Activated T-cell treated with anti-CD3 and anti-CD28 coated beads for 24 hours (primary cell): Measurements from ENCODE around the gene RILPL2.
"Not testable (repeated sequence)": the region's sequence is repeated elsewhere in the genome, so short reads cannot be mapped to it uniquely, and the experiment has no call there.

ENCODE experiments used
- DNase-seq: peaks from one replicate; pipeline ENCODE4 v3.0.0-alpha.2; 2020; ENCODE audit warnings: low read depth

RILPL2 gene

DNA sequence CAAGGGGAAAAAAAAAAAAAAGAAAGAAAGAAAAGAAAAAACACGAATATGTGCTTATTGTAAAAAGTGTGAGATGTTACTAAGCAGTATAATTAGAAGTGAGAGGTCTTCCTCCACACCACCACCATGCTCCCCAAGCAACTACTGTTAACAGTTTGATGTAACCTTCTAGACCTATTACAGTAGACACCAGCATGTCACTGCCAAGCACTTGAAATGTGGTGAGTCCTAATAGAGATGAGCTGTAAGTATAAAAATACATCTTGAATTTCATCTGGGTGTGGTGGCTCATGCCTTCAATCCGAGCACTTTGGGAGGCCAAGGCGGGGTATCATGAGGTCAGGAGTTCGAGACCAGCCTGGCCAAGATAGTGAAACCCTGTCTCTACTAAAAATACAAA lies 13.4 kb upstream of the RILPL2 start:
- no peak for DNase-seq

DNA sequence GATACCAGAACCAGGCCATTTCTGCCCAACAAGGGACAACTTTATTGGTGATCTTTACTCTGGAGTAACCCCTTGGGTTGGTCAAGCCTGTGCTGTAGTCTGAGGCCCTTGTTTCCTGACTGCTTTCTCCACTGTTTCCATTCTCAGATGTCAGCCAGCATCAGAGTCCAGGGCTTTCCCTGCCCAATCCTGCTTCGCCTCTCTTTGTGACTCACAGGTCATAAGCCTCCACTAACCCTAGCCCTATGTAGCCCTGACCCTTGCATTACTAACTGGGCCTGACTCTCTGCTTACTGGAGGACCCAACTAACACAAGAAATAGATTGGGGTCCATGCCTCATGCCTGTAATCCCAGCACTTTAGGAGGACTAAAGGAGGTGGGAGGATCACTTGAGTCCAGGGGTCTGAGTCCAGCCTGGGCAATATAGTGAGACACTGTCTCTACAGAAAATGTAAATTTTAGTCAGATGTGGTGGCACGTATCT lies 12.8 kb upstream of the RILPL2 start:
- DNase-seq: no peak

DNA sequence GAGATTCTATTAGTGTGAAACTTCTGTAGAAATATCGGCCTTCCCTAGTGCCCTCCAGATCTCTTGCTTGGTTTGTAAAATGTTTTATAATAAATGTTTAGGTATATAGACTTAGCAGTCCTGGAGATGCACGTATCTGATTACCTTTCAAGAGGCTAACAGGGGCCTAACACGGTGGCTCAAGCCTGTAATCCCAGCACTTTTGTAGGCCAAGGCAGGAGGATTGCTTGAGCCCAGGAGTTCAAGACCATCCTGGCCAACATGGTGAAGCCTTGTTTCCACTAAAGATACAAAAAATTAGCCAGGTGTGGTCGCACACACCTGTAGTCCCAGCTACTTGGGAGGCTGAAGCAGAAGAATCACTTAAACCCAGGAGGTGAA lies 9.8 kb upstream of the RILPL2 start:
- no peak for DNase-seq

DNA sequence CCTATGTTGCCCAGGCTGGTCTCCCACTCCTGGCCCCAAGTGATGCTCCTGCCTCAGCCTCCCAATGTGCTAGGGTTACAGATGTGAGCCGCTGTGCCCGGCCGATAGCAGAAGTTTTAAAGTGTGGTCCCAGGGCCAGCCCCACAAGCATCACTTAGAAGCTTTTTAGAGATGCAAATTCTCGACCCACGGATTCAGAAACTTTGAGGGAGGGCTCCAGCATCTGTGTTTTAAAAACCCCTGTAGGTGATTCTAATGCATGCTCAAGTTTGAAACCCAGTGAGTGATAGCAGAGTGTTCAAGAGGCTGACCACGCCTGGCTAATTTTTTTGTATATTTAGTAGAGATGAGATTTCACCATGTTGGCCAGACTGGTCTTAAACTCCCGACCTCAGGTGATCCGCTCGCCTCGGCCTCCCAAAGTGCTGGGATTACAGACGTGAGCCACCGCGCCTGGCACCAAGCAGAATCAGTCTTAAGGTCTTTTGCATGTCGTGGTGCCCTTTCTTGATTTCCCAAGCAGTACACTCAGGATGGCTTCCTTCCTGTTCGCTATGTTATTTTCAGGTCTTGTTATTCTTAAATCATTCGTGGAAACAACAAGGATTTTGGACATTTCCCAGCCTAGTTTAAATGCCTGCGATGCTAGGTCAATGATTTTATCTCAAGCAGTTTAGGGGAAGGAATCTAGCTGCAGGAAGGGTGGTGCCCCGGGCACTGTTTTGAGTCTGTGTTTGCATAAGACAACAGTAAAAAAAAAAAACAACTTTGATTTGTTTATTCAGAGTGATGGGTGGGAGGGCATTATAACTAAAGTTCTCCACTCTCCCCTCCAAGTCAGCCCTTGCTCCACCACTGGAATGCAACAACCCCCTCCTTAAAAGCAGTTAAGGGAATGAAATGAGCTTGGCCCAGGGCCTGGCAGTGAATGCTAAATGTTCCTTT lies 9.2 kb upstream of the RILPL2 start:
- no peak for DNase-seq

DNA sequence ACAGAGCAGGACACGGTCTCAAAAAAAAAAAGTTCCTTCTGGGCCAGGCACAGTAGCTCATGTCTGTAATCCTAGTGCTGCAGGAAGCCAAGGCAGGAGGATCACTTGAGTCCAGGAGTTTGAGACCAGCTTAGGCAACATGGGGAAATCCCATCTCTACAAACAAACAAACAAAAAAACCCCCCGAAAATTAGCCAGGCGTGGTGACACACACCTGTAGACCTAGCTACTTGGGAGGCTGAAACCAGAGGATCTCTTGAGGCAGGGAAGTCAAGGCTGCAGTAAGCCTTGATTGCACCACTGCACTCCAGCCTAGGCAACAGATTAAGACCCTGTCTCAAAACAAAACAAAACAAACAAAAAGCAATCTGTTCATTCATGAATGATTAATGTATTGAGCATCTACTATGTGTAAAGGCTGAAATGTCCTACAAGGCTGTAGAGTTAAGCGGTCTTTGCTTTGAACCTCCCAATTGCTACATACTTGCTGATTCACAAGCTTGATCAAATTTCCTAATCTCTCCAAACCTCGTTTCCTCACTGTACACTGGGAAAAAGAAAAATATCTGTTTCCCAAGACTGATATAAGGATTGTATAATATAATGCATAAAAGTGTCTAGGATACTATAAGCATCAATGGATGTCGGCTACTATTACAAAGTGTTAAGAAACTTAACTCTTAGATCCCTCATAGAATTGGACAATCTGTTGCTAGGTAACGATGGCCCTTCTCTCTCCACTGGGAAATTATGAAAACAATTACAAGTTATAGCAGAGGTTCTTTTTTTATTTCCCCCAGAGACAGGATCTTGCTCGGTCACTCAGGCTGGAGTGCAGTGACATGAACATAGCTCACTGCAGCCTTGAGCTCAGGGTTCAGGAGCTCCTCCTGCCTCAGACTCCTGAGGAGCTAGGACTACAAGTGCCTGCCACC lies 7.9 kb upstream of the RILPL2 start:
- no peak for DNase-seq

DNA sequence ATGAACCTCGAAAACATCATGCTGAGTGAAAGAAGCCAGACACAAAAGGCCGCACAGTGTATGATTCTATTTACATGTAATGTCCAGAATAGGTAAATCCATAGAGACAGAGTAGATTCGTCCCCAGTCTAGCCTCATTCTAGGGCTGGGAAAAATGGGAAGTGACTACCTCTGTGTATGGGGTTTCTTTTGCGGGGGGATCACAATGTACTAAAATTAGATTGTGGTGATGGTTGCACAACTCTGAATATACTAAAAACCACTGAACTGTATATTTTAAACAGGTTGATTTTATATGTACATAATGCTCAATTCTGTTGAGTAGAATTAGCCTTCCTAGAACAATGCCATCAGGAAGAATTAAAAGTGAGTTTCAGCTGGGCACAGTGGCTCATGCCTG lies 6.3 kb upstream of the RILPL2 start:
- no peak for DNase-seq

DNA sequence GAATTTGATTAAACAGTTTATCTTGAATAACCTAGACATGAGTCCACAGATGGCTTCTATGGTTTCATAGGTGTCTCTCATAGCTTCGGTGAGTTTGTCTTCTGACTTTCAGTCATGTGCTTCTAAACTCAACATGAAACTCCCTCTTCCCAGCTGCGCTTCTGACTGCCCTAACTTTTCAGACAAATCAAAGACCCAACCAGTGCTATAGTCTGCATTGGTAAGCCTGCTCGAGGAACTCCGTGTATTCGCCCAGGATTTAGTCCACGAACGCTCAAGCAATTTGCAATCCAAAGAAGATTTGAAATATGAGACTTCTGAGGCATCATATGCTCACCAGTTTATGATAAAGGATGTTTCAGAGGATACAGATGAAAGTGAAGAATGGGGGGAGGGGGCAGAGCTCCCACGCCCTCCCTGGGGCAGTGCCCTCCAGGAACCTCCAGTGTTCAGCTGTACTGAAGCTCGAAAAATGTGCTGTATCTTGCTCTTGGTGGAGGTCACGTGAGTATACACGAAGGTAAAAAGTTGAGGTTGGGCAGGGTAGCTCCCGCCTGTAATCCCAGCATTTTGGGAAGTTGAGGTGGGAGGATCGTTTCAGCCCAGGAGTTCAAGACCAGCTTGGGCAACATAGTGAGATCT lies 5.2 kb upstream of the RILPL2 start:
- DNase-seq: no peak

DNA sequence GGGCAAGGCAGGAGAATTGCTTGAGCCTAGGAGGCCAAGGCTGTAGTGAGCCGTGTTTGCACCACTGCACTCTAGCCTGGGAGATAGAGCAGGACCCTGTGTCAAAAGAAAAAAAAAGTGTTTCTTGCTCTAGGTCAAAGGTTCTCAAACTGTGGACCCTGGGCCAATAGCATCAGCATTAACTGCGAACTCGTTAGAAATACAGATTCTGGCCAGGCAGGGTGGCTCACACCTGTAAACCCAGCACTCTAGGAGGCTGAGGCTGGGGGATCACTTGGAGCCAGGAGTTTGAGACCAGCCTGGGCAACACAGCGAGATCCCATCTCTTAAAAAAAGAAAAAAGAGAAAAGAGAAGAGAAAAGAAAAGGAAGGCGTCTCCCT lies 858 bp downstream of the RILPL2 start:
- no peak for DNase-seq

DNA sequence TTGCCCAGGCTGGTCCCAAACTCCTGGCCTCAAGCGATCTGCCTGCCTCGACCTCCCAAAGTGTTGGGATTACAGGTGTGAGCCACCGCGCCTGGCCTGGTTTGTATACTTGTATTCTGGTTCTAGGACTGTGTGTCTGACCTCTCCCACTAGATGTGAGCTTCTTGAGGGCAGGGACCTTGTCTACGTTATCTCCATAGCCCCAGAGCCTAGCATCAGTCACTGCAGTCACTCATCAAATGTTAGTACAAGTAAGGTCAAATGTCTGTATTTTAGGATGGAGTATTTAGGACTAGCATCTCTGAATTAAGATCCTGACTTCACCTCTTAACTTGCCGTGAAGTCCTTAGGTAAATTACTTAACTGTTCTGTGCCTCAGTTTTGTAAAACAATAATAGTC lies 2.9 kb downstream of the RILPL2 start:
- no peak for DNase-seq

DNA sequence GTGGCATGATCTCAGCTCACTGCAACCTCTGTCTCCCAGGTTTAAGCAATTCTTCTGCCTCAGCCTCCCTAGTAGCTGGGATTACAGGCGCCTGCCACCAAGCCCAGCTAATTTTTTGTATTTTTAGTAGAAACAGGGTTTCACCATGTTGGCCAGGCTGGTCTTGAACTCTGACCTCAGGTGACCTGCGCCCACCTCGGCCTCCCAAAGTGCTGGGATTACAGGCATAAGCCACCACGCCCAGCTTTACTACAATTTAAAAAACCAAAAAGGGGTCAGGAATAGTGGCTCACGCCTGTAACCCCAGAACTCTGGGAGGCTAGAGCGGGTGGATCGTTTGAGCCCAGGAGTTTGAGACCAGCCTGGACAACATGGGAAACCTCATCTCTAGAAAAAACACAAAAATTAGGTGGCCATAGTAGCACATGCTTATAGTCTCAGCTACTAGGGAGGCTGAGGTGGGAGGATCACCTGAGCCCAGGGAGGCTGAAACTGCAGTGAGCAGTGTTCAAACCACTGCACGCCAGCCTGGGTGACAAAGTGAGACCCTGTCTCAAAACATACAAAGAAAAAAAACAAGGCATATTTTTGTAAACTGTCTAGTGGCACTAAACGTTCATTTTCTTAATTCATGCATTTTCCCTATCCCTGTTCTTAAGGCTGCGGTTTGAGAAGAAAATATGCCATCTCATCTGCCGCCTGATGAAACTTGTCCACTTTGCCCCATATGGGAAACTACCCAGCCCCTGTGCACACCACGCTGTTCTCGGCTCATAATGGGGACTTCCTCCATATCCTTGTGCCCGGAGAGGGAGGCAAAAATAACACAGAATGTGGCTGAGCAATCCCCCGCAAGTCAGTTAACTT lies 4.3 kb downstream of the RILPL2 start:
- not testable (repeated sequence) for DNase-seq

DNA sequence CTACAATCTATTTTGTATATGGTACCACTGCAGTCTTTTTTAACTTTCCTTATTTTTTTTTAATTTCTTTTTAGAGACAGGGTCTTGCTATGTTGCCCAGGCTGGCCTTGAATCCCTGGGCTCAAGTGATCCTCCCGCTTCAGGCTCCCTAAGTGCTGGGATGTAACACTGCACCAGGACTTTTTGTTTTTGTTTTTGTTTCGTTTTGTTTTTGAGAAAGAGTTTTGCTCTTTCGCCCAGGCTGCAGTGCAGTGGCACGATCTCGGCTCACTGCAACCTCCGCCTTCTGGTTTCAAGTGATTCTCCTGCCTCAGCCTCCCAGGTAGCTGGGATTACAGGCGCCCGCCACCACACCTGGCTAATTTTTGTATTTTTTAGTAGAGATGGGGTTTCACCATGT lies 7.4 kb downstream of the RILPL2 start:
- DNase-seq: not testable (repeated sequence)

DNA sequence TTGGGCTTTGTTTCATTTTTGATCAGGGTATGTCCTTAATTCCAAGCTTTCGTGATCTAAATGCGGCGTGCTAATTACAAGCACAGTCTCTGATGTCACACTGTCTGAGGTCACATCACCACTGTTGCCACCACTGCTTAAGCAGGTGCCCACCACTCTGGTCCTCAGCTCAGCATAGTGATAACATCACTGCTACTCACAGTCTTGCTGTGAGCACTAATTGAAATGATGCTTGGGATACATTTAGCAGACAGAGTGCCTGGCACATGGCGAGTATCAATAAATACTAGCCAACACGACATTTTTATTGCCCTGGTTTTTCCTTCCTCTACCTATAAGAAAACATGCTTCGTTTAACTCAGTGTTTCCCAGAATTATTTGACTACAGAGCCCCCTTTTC lies 7.9 kb downstream of the RILPL2 start:
- no peak for DNase-seq

DNA sequence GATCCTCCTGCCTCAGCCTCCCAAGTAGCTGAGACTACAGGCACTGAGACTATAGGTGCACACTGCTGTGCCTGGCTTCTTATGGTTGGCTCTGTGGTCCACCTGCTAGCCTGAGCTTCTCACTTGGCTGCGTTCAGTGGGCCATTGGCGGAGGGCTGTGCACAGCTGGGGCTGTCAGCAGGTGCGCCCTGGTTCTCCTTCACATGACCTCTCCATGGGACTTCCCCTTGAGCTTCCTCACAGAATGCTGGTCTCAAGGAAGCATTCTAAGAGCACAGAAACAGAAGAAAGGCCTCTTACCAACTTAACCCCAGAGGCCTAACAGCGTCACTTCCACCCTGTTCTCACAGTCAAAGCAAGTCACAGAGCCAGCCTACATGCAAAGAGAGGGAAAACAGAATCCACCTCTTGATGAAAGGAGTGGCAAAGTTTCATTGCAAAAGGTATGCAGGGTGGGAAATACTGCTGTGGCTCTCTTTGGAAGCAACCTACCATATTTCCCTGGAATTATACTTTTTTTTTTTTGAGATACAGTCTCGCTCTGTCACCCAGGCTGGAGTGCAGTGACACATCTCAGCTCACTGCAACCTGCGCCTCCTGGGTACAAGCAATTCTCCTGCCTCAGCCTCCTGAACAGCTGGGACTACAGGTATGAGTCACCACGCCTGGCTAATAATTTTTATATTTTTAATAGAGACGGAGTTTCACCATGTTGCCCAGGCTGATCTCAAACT lies 9.3 kb downstream of the RILPL2 start:
- no peak for DNase-seq

DNA sequence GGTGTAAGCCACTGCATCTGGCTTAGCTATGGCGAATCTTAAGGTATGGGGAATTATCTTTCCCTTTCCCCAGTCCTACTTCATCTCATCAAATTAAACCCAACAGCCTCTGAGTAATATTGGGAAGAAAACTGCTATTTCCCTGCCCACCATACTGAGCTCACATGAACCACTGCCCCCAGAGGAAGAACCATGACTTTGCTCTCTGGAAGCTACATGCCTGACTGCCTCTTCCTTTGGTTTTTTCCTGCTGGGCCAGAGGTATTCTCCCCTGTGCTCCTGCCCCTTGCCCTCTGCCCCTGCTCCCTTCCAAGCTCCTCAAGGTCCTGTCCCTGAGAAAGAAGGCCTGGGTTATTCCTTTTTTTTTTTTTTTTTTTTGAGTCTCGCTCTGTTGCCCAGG lies 15.2 kb downstream of the RILPL2 start:
- no peak for DNase-seq

DNA sequence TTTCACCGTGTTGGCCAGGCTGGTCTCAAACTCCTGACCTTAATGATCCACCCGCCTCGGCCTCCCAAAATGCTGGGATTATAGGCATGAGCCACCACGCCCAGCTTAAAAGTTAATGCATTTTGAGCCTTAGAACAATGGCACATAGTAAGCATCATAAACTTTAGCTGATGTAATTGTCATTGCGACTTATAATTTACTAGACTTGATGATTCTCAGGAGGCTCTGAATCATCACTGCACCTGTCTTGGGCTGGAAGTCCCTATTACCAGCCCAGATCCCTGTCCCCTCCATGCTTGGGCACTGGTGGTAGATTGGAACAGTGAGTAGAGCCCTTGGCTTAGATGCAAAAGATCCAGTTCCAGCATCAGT lies 26.5 kb downstream of the RILPL2 start:
- no peak for DNase-seq

DNA sequence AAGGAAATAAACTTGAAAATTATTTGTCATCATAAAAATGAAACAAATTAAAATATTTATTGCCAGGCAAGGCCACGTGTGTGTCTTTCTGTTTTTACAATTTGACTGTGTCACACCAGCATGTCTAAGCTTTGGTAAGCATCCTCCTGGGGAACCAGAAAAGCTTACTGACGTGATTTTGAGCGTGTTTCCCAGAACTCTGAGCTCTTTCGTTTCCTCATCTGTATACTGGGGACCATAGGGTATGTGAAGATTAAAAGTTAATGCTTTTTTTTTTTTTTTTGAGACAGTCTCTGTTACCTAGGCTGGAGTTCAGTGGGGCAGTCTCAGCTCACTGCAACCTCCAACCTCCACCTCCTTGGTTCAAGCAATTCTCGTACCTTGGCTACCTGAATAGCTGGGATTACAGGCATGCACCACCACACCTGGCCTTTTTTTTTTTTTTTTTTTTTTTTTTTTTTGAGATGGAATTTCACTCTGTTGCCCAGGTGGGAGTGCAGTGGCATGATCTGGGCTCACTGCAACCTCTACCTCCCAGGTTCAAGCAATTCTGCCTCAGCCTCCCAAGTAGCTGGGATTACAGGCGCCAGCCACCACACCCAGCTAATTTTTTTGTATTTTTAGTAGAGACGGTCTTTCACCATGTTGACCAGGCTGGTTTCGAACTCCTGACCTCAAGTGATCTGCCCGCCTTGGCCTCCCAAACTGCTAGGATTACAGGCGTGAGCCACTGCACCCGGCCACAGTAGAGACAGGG lies 27.0 kb downstream of the RILPL2 start:
- DNase-seq: not testable (repeated sequence)

DNA sequence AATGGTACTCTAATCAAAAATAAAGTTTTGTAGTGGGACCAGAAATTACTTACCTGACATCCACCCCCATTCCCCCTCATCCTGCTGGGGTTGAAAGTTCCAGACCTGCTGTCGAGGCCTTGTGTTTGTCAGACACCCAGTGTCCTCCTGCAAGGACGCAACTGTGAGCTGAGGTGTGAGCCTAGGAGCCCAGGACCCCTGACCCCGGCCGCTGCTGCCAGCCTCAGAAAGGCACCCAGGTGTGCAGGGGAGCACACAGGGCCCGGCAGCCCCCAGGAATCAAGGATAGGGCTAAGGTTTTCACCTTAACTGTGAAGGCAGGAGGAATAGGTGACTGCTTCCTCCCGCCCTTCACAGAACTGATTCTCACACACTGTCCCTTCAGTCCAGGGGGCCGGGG lies 27.9 kb downstream of the RILPL2 start:
- not testable (repeated sequence) for DNase-seq

DNA sequence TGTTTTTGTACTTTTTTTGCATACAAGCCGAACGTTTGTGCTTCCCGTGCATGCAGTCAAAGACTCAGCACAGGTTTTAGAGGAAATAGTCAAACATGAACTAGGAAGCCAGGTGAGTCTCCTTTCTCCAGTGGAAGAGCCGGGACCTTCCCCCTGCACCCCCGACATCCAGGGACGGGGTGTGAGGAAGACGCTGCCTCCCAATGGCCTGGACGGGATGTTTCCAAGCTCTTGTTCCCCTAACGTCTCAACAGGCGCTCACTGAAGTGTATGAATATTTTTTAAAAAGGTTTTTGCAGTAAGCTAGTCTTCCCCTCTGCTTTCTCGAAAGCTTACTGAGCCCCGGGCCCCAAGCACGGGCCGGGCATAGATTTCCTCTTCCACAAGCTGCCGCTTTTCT lies 28.6 kb downstream of the RILPL2 start:
- not testable (repeated sequence) for DNase-seq

DNA sequence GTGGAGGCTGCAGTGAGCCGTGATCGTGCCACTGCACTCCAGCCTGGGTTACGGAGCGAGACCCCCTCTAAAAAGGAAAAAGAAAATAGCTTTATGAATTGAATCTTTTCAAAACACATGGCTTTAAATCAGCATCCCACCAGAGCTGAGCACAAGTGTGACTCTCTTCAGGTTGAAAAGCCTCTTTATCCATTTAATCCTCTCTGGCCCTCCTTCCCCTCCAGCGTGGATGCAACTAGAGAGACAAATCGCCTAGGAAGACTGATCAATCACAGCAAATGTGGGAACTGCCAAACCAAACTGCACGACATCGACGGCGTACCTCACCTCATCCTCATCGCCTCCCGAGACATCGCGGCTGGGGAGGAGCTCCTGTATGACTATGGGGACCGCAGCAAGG lies 29.2 kb downstream of the RILPL2 start:
- DNase-seq: not testable (repeated sequence)

DNA sequence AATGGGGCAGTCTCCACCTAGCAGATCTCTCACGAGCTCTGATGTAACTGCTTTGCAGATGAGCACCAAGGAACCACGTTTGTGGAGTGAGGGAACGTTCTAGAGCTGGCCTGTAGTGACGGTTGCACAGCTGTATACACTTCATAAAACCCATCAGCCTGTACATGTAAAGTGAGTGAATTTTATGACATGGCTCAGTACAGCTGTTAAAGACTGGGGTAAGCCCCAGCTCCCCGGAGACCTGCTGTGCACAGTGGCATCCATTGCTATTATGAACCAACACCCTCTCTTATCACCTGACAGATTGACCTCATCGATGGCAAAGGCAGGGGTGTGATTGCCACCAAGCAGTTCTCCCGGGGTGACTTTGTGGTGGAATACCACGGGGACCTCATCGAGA lies 31.9 kb downstream of the RILPL2 start:
- DNase-seq: no peak
